NCI-H2196 (cell line): ENCODE data around the gene GCLC.

Experiments
- DNase-seq: peaks from one replicate; lab custom pipeline; 2025; ENCODE audit not compliant: unreplicated experiment; lab: John Stamatoyannopoulos, UW

Gene GCLC

GRCh38 chr6:53461041-53461656 lies 83.8 kb downstream of the GCLC start:
- DNase-seq: no peak

DNA sequence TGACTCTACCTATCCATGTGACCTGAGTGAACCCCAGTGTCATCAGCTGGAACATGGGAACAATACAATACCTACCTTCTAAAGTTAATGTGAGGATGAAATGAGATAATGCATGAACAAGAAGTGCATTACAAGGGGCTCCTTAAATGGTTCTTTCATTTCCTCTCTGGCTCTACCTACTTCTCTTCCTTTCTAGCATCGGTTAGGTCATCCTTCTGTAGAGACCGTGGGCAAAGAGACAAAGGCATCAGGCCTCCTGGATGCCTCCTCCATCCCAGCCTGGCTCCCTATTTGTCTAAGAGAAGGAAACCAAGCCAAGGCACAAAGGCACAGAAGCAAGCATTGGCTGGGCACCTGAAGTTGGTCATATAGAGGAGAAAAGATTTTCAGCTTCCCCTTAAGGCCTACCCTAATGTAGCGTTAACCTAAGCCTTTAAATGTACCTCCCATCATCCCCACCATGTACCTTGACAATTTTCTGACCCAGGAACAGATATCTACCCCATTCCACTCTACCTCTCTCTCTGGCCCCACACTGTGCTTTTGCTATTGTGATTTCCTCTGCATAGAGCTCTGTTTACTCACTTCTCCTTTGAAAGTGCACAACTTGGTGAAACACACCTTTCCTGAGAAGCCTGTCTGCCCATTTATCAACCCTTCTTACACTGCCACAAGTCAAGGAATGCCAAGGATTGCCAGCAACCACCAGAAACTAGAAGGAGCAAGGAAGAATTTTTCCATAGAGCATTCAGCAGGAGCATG lies 86.6 kb downstream of the GCLC start:
- DNase-seq: no peak

GRCh38 chr6:53456809-53457208 lies 88.1 kb downstream of the GCLC start:
- DNase-seq: no peak

GRCh38 chr6:53455678-53456077 lies 89.2 kb downstream of the GCLC start:
- DNase-seq: no peak

DNA sequence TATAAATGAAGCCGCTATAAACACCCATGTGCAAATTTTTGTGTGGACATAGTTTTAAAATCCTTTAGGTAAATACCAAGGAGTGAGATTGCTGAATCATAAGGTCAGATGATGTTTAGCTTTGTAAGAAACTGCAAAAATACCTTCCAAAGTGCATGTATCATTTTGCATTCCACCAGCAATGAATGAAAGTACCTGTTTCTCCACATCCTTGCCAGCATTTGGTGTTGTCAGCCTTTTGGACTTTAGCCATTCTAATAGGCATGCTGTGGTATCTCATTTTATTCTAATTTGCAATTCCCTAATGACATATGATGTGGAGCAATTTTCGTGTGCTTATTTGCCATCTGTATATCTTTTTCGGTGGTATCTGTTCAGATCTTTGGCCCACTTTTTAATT lies 93.7 kb downstream of the GCLC start:
- no peak for DNase-seq

- no peak for DNase-seq
Observed at GRCh38 chr6:53447865-53448264, 97.0 kb downstream of the GCLC start.
